GM18517 (cell line): ENCODE data around the gene CBX1.
A peak's percentile ranks its signal among the peaks of the same experiment; 100 is the strongest.
"Not testable (repeated sequence)": the region's sequence is repeated elsewhere in the genome, so short reads cannot be mapped to it uniquely, and the experiment has no call there.

Source experiments
- ATAC-seq: cut with Tn5 transposase; IDR thresholded peaks from one replicate; pipeline ENCODE4 v1.9.1; 2021; ENCODE audit warnings: mild to moderate bottlenecking, moderate library complexity; ENCODE audit not compliant: unreplicated experiment

CBX1 gene

GRCh38 chr17:48053758-48054237 lies 47.5 kb downstream of the CBX1 start:
- no peak for ATAC-seq

GRCh38 chr17:48052956-48053757 lies 48.1 kb downstream of the CBX1 start:
- ATAC-seq = no peak

- ATAC-seq = no peak
Observed at GRCh38 chr17:48051706-48052486, 49.4 kb downstream of the CBX1 start.

- no peak for ATAC-seq
Observed at GRCh38 chr17:48051283-48051682, 50.0 kb downstream of the CBX1 start.

GRCh38 chr17:48048384-48049126 lies 52.7 kb downstream of the CBX1 start:
- peak; percentile 31 for ATAC-seq

GRCh38 chr17:48047741-48048383 lies 53.4 kb downstream of the CBX1 start, which contains the start of gene NFE2L1:
Gene NFE2L1 (plus strand): TSS chr17:48048359. CDS start chr17:48051119, 2,760 bp downstream.
- peak; percentile 93 for ATAC-seq

GRCh38 chr17:48047113-48047740 lies 54.1 kb downstream of the CBX1 start:
- ATAC-seq = no peak

GRCh38 chr17:48046296-48046695 lies 55.0 kb downstream of the CBX1 start:
- no peak for ATAC-seq

- no peak for ATAC-seq
Observed at GRCh38 chr17:48045316-48046001, 55.8 kb downstream of the CBX1 start.

- ATAC-seq = no peak
Observed at GRCh38 chr17:48044851-48045250, 56.4 kb downstream of the CBX1 start.

- no peak for ATAC-seq
Observed at GRCh38 chr17:48043176-48043575, 58.1 kb downstream of the CBX1 start.

GRCh38 chr17:48038687-48039086 lies 62.6 kb downstream of the CBX1 start:
- no peak for ATAC-seq

GRCh38 chr17:48037838-48038323 lies 63.4 kb downstream of the CBX1 start:
- no peak for ATAC-seq

GRCh38 chr17:48037036-48037837 lies 64.0 kb downstream of the CBX1 start, which contains the start of gene COPZ2:
Gene COPZ2 (minus strand): TSS chr17:48037797. CDS start chr17:48037777, 20 bp downstream.
- no peak for ATAC-seq

GRCh38 chr17:48036693-48037035 lies 64.6 kb downstream of the CBX1 start:
- no peak for ATAC-seq

GRCh38 chr17:48034734-48035133 lies 66.5 kb downstream of the CBX1 start:
- not testable (repeated sequence) for ATAC-seq

- no peak for ATAC-seq
Observed at GRCh38 chr17:48031966-48032365, 69.3 kb downstream of the CBX1 start.

- no peak for ATAC-seq
Observed at GRCh38 chr17:48030531-48030930, 70.7 kb downstream of the CBX1 start.

GRCh38 chr17:48028736-48029135 lies 72.5 kb downstream of the CBX1 start:
- ATAC-seq = no peak
